Parathyroid adenoma (tissue), 2 donors: ENCODE data around the gene MAP3K4.

Experiments used
- H2AFZ ChIP-seq: fragments of 300-600 bp; sonication (generic); one replicate; pipeline ENCODE4 v1.7.0; 2017; ENCODE audit warnings: antibody characterized with exemption, mild to moderate bottlenecking
- H3K27ac ChIP-seq: fragments of 300-600 bp; sonication (generic); one replicate; pipeline ENCODE4 v1.7.0; 2017
- H3K27me3 ChIP-seq: fragments of 300-600 bp; sonication (generic); one replicate; pipeline ENCODE4 v1.7.0; 2017; ENCODE audit warnings: low read length; ENCODE audit not compliant: control insufficient read depth, insufficient read depth
- H3K36me3 ChIP-seq: fragments of 300-600 bp; sonication (generic); one replicate; pipeline ENCODE4 v1.7.0; 2017; ENCODE audit warnings: low read length; ENCODE audit not compliant: control insufficient read depth, insufficient read depth
- H3K4me1 ChIP-seq: fragments of 300-600 bp; sonication (generic); one replicate; pipeline ENCODE4 v1.7.0; 2017; ENCODE audit warnings: control low read depth
- H3K4me2 ChIP-seq: fragments of 300-600 bp; sonication (generic); one replicate; pipeline ENCODE4 v1.7.0; 2017; ENCODE audit warnings: low read length
- H3K4me3 ChIP-seq: fragments of 300-600 bp; sonication (generic); one replicate; pipeline ENCODE4 v1.7.0; 2017; ENCODE audit warnings: low read depth, low read length
- H3K79me2 ChIP-seq: fragments of 300-600 bp; sonication (generic); one replicate; pipeline ENCODE4 v1.7.0; 2017; ENCODE audit warnings: control low read depth
- H3K9ac ChIP-seq: fragments of 300-600 bp; sonication (generic); one replicate; pipeline ENCODE4 v1.7.0; 2017; ENCODE audit warnings: mild to moderate bottlenecking
- H3K9me3 ChIP-seq: fragments of 300-600 bp; sonication (generic); one replicate; pipeline ENCODE4 v1.7.0; 2017; ENCODE audit warnings: low read length; ENCODE audit not compliant: control insufficient read depth
- TF ChIP-seq, protein P1 (sequence below): fragments of 300-600 bp; sonication (generic); IDR thresholded peaks from one replicate; pipeline ENCODE4 v1.7.0; 2017; ENCODE audit warnings: antibody characterized with exemption, mild to moderate bottlenecking
- donor health status: primary hyperparathyroidism.

Gene MAP3K4

GRCh38 chr6:161163466-161164181, 172.1 kb downstream of the MAP3K4 start:
- no peak overlapping the region for H2AFZ ChIP-seq
- no peak overlapping the region for H3K4me3 ChIP-seq
- no peak overlapping the region for H3K4me2 ChIP-seq
- no peak overlapping the region for H3K27ac ChIP-seq
- TF ChIP-seq, protein P1, sequence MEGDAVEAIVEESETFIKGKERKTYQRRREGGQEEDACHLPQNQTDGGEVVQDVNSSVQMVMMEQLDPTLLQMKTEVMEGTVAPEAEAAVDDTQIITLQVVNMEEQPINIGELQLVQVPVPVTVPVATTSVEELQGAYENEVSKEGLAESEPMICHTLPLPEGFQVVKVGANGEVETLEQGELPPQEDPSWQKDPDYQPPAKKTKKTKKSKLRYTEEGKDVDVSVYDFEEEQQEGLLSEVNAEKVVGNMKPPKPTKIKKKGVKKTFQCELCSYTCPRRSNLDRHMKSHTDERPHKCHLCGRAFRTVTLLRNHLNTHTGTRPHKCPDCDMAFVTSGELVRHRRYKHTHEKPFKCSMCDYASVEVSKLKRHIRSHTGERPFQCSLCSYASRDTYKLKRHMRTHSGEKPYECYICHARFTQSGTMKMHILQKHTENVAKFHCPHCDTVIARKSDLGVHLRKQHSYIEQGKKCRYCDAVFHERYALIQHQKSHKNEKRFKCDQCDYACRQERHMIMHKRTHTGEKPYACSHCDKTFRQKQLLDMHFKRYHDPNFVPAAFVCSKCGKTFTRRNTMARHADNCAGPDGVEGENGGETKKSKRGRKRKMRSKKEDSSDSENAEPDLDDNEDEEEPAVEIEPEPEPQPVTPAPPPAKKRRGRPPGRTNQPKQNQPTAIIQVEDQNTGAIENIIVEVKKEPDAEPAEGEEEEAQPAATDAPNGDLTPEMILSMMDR: no peak
- no peaks in the 10 kb centered on the region for H3K9me3 ChIP-seq
- no peaks in the 10 kb centered on the region for H3K36me3 ChIP-seq
- no peaks in the 10 kb centered on the region for H3K4me1 ChIP-seq
- H3K27me3 ChIP-seq: no peaks in the 10 kb centered on the region
- H3K79me2 ChIP-seq: no peaks in the 10 kb centered on the region
- no peak overlapping the region for H3K9ac ChIP-seq

DNA sequence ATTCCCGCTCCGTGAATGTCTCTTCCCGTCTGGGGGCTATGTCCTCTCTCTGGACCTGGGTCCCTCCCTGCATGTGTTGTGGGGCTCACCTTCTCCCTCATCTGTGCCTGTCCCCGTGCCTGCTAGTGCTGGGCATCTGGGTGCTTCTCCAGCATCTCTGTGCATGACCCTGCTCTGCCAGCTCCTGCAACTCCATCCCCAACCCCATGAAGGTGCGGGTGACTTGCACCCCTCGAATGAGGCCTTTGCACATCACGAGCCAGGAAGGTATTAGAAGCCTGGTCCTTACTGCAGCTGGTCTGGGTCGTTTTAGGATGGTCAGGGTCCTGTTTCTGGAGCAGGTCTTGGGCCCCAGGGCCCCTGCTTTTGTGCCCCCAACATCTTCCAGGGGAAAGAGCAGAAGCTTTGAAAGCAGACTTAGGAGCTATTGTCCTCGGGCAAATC, 172.6 kb downstream of the MAP3K4 start:
- TF ChIP-seq, protein P1: no peak
- Histone ChIP-seq H3K9ac (no peak overlapping the region), H3K79me2 (no peaks in the 10 kb centered on the region), H3K36me3 (no peaks in the 10 kb centered on the region), H3K4me1 (no peaks in the 10 kb centered on the region), H3K4me2 (no peak overlapping the region), H2AFZ (no peak overlapping the region), H3K4me3 (no peak overlapping the region), H3K27me3 (no peaks in the 10 kb centered on the region), H3K27ac (no peak overlapping the region), H3K9me3 (no peaks in the 10 kb centered on the region)

DNA sequence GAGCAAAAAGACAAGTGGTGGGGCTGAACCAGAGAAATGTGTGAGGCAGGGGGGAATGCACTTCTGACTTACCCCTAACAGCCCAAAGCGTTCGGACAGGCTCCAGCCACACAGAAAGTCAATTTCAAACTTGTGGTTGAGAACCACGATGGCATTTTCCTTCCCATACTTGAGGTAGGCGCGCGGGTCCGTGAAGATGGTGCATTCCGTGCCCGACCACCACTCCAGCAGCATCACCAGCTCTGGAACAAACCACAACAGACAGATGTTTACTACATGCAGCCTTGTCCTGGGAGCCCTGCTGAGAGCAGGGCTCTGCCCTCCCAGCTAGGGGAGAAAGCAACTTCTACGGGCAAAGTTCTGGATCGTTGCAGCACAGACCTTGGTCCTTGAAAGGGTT, 174.6 kb downstream of the MAP3K4 start:
- H3K27ac ChIP-seq: no peak overlapping the region
- no peaks in the 10 kb centered on the region for H3K79me2 ChIP-seq
- H3K27me3 ChIP-seq: no peaks in the 10 kb centered on the region
- H3K9me3 ChIP-seq: no peaks in the 10 kb centered on the region
- no peak overlapping the region for H3K4me3 ChIP-seq
- no peak overlapping the region for H3K4me2 ChIP-seq
- H3K4me1 ChIP-seq: no peaks in the 10 kb centered on the region
- no peaks in the 10 kb centered on the region for H3K36me3 ChIP-seq
- H3K9ac ChIP-seq: no peak overlapping the region
- TF ChIP-seq, protein P1: no peak
- H2AFZ ChIP-seq: no peak overlapping the region

GRCh38 chr6:161166677-161167076, 175.1 kb downstream of the MAP3K4 start:
- no peak overlapping the region for H3K4me3 ChIP-seq
- no peaks in the 10 kb centered on the region for H3K4me1 ChIP-seq
- no peaks in the 10 kb centered on the region for H3K27me3 ChIP-seq
- no peak overlapping the region for H2AFZ ChIP-seq
- H3K36me3 ChIP-seq: no peaks in the 10 kb centered on the region
- H3K9ac ChIP-seq: no peak overlapping the region
- H3K27ac ChIP-seq: no peak overlapping the region
- no peak overlapping the region for H3K4me2 ChIP-seq
- H3K9me3 ChIP-seq: no peaks in the 10 kb centered on the region
- TF ChIP-seq, protein P1: no peak
- no peaks in the 10 kb centered on the region for H3K79me2 ChIP-seq
